Muscle layer of colon (tissue), 2 donors: ENCODE data around the gene SORL1.
"Not testable (repeated sequence)": the region's sequence is repeated elsewhere in the genome, so short reads cannot be mapped to it uniquely, and the experiment has no call there.

ENCODE experiments used
- H3K27ac ChIP-seq: one replicate; pipeline ENCODE4 v1.7.0; 2013; ENCODE audit warnings: low read depth, mild to moderate bottlenecking, low read length, moderate library complexity
- H3K27me3 ChIP-seq, 2 donors: one replicate each; pipeline ENCODE4 v1.7.0; 2013; ENCODE audit warnings: low read length in 2 of 2, mild to moderate bottlenecking in 2 of 2; ENCODE audit not compliant: insufficient read depth in 2 of 2, control insufficient read depth in 1 of 2
- H3K36me3 ChIP-seq: one replicate; pipeline ENCODE4 v1.7.0; 2013; ENCODE audit warnings: mild to moderate bottlenecking, low read length; ENCODE audit not compliant: insufficient read depth
- H3K4me1 ChIP-seq: one replicate; pipeline ENCODE4 v1.7.0; 2013; ENCODE audit warnings: mild to moderate bottlenecking, low read length; ENCODE audit not compliant: insufficient read depth
- H3K4me3 ChIP-seq, 2 donors: one replicate each; pipeline ENCODE4 v1.7.0; 2013; ENCODE audit warnings: low read length in 2 of 2, low read depth in 1 of 2, mild to moderate bottlenecking in 1 of 2, moderate library complexity in 1 of 2
- H3K9ac ChIP-seq: one replicate; pipeline ENCODE4 v1.7.0; 2013; ENCODE audit warnings: low read length
- H3K9me3 ChIP-seq: one replicate; pipeline ENCODE4 v1.7.0; 2013; ENCODE audit warnings: mild to moderate bottlenecking, low read length
- donor health status: abdominal sarcoma.
- donor health status: Adenocarcinoma of cecum.

The SORL1 gene

DNA sequence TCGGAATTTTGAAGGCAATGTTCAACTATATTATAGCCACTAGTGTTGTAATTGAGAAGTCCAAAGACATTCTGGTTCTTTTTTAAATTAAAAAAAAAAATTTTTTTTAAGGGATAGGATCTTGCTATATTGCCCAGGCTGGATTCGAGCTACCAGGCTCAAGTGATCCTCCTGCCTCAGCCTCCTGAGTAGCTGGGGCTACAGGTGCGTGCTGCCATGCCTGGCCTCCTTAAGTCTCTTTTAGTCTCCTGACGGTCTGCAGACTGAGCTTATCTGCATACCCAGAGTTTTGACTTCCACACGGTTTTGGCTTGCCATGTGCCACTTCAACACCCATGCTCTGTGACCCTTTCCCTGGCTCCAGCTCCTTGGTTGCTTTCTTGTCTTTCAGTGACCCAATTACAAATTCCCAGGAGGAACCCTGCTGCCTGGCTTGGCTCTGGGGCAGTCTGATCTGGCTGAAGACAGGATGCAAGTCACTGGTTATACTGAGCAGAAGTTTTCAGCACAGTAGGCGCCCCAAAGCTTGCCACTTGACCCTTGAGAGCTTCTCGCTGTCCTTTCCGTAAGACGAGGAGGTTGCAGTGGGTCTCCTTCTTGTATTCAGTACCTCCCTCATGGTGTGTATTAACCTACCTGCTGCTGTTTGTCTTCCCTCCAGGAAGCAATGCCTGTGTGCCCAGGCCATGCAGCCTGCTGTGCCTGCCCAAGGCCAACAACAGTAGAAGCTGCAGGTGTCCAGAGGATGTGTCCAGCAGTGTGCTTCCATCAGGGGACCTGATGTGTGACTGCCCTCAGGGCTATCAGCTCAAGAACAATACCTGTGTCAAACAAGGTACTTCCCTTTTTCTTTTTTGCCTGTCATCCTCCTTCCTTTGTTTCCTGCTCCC, 114.4 kb downstream of the SORL1 start:
- Histone ChIP-seq H3K36me3 (peaks cover 11% of the 10 kb centered on the region), H3K4me3 (no peak overlapping the region), H3K9ac (no peak overlapping the region), H3K4me1 (no peaks in the 10 kb centered on the region), H3K27me3 (no peaks in the 10 kb centered on the region), H3K27ac (no peak overlapping the region), H3K9me3 (no peaks in the 10 kb centered on the region)

DNA sequence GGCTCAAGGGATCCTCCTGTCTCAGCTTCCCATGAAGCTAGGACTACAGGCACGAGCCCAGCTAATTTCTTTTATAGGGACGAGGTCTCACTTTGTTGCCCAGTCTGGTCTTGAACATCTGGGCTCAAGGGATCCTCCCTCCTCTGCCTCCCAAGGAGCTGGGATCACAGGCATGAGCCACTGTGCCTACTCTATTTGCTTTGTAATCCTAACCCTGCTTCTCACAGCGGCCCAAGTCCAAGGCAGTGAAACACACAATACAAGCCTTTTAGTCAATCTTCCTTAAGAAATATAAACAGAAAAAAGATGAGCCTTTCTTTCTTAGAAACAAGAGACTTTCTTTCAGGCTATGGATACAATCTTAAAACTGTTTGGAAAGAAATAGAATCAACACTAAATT, 115.9 kb downstream of the SORL1 start:
- no peaks in the 10 kb centered on the region for H3K4me1 ChIP-seq
- no peaks in the 10 kb centered on the region for H3K9me3 ChIP-seq
- no peaks in the 10 kb centered on the region for H3K27me3 ChIP-seq
- no peak overlapping the region for H3K9ac ChIP-seq
- no peak overlapping the region for H3K27ac ChIP-seq
- no peak overlapping the region for H3K4me3 ChIP-seq
- peaks cover 11% of the 10 kb centered on the region for H3K36me3 ChIP-seq

DNA sequence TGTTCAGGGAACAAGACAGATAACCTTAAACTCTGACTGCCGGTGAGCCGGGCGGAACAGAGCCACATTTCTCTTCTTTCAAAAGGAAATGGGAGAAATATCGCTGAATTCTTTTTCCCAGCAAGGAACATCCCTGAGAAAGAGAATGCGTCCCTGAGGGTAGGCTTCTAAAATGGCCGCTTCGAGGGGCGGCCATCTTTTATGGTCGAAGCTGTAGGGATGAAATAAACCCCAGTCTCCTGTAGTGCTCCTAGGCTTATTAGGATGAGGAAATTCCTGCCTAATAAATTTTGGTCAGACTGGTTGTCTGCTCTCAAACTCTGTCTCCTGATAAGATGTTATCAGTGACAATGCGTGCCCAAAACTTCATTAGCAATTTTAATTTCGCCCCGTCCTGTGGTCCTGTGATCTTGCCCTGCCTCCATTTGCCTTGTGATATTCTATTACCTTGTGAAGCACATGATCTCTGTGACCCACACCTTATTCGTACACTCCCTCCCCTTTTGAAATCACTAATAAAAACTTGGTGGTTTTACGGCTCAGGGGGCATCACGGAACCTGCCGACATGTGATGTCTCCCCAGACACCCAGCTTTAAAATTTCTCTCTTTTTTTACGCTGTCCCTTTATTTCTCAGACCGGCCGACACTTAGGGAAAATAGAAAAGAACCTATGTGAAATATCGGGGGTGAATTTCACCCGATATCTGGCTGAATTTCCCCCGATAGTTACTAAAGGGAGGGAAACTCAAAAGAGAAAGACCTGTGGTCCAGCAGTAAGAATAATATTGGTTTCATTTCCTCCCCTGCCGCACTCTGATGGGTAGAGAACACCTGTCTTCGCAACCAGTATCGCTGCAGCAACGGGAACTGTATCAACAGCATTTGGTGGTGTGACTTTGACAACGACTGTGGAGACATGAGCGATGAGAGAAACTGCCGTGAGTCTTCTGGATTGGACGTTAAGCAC, 117.5 kb downstream of the SORL1 start:
- peaks cover 16% of the 10 kb centered on the region for H3K36me3 ChIP-seq

DNA sequence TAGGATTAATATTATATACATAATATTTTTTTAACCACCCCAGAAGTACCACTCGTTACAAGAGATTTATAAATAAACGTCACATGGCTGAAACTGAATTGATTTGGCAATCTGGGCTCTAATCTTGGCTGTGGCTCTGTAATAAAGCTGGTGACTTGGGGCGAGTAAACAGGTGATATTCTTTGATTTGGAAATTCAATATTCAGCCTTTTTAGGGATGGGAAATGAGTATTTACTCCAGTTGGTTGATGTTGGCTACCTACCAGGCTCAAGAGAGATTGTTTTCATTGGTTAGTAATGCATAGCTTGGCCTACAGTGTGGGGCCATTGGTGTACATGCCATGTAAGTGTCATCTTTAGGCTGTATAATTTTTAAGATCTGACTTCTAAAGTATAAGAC, 118.3 kb downstream of the SORL1 start:
- peaks cover 16% of the 10 kb centered on the region for H3K36me3 ChIP-seq
- H3K4me1 ChIP-seq = peaks cover 3% of the 10 kb centered on the region
- no peak overlapping the region for H3K27ac ChIP-seq
- no peaks in the 10 kb centered on the region for H3K9me3 ChIP-seq
- H3K27me3 ChIP-seq = no peaks in the 10 kb centered on the region
- H3K4me3 ChIP-seq = no peak overlapping the region
- H3K9ac ChIP-seq = no peak overlapping the region

More for the DNA sequence above, 117.5 kb downstream of the SORL1 start:
- H3K27me3 ChIP-seq, H3K9ac ChIP-seq, H3K4me3 ChIP-seq, H3K9me3 ChIP-seq, H3K27ac ChIP-seq, H3K4me1 ChIP-seq: not testable (repeated sequence)

DNA sequence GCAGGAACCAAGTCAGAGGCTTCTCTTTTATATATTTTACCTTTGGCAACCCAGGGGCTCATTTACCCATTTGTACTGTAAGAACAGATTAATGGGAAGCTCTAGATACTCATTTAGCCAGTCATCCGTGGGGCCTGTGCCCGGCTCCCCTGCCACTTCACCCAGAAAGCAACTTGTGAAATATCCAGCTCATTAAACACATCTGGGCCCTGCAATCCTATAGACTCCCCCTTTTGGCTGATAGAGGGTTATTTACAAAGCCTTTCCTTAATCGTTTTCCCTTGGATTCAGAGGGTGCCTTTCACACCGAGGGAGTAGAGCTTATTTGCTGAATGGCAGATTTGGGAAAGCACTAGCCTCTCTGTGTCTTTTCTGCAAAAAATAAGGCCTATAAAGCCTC, 119.4 kb downstream of the SORL1 start:
- Histone ChIP-seq H3K9me3 (no peaks in the 10 kb centered on the region), H3K4me1 (peaks cover 7% of the 10 kb centered on the region), H3K9ac (no peak overlapping the region), H3K27me3 (no peaks in the 10 kb centered on the region), H3K36me3 (peaks cover 15% of the 10 kb centered on the region), H3K27ac (no peak overlapping the region), H3K4me3 (no peak overlapping the region)

DNA sequence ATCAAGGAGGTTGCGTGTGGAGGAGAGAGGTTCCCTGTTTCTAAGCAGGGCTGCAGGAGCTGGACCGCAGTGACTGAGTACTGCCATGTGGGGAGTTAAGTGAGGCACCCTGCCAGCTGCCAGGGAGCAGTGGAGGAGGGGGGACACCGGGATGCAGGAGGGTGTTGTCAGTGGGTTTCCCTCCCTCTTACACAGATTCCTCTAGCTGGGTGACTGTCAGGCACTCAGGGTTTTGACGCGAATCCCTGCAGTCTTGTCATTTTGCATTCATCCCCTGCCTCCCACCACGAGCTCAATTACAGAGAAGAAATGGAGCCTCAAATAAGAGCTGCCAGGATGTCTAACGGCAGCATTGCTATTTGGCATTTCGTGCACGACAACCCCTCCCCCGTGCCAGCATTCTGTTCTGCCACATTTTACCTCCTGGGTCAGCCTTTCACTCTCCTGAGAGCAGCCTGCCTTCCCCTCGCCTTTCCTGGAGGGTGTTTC, 120.5 kb downstream of the SORL1 start:
- H3K27me3 ChIP-seq = no peaks in the 10 kb centered on the region
- H3K4me3 ChIP-seq = no peak overlapping the region
- peaks cover 5% of the 10 kb centered on the region for H3K36me3 ChIP-seq
- no peak overlapping the region for H3K27ac ChIP-seq
- peaks cover 7% of the 10 kb centered on the region for H3K4me1 ChIP-seq
- H3K9ac ChIP-seq = no peak overlapping the region
- no peaks in the 10 kb centered on the region for H3K9me3 ChIP-seq

DNA sequence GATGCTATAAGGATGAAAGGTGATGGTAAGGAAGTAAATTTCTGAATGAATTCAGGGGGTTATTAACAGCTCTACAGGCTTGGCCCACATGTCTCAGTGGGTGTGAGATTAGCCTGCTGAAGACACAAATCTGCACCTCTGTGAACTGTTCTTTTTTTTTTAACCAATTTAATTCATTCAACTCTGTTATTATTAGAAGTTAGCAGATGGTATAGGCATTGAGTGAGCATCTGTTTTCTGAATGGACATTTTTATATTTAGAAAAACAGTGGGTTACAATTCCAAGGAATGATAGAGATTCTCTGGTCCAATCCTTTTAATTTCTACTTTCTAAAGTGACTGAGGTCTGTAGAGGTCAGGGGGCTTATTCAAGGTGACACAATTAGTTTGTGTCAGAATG, 122.7 kb downstream of the SORL1 start:
- Histone ChIP-seq H3K4me3 (no peak overlapping the region), H3K9me3 (no peaks in the 10 kb centered on the region), H3K27me3 (no peaks in the 10 kb centered on the region), H3K9ac (no peak overlapping the region), H3K36me3 (peaks cover 8% of the 10 kb centered on the region), H3K27ac (no peak overlapping the region), H3K4me1 (peaks cover 13% of the 10 kb centered on the region)

DNA sequence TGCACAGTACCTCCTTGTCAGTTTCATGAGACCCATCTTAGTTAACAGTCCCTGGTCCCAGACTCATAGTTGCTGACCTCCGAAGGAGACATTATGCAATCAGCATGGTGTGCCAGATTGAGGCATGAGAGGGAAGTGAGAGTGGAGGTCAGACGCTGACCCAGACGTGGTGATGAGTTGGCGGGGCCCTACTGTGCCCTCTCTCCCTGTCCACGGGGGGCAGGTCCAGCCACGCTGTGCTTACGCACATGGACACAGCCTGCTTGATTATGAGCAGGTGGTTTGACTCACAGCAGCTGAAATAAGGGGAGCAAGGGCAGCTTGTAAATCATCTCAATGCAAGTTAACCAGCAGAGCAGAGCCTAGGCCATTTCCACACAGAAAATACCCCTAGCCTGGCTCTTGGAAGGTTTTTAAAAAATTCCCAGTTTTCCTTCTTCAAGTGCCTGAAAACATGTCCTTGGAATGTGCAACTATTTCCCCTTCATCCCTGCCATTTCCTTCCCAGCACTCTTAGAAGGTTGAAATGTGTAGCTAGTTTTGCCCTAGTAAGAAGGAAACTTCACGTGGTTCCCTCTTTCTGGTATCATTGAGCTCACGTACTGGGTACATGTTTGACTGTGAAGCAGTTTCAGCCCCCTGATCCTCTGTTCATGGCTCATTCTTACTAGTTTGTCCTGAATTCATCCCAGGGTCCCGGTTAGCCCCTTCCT, 123.3 kb downstream of the SORL1 start:
- no peaks in the 10 kb centered on the region for H3K9me3 ChIP-seq
- no peak overlapping the region for H3K4me3 ChIP-seq
- peaks cover 13% of the 10 kb centered on the region for H3K4me1 ChIP-seq
- no peak overlapping the region for H3K9ac ChIP-seq
- no peaks in the 10 kb centered on the region for H3K27me3 ChIP-seq
- no peak overlapping the region for H3K27ac ChIP-seq
- peaks cover 8% of the 10 kb centered on the region for H3K36me3 ChIP-seq

DNA sequence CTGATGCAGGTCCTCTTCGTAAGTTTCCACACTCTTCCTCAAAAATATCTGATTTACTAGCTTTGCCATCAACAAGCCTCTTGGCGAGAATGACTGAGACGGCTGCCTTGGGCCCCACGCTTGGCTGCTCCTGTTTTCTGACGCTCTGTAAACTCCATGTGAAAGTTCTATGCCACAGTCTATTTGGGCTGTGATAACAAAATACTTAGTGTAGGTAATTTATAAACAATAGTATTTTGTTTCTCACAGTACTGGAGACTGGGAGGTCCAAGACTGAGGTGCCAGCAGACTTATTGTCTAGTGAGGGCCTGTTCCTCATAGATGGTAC, 123.8 kb downstream of the SORL1 start:
- Histone ChIP-seq H3K27ac (no peak overlapping the region), H3K27me3 (no peaks in the 10 kb centered on the region), H3K36me3 (peaks cover 8% of the 10 kb centered on the region)

DNA sequence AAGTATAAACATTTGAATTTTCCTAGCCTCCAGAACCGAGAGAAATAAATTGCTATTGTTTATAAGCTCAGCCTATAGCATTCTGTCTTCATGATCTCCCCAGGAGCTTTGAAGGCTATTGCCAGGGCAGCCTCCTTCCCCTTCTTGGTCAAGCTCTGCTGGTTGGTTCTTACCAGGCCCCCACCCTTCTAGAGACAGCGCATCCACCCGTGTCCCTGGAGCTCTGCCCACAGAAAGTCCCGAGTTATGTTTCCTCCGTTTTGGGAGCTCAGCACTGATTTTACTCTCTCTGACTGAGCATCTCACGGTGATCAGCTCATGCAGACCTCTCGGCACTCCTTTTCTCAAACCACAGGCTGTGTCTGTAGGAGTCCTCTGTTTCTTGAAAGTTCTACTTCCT, 124.4 kb downstream of the SORL1 start:
- H3K27me3 ChIP-seq = no peaks in the 10 kb centered on the region
- H3K4me1 ChIP-seq = peaks cover 13% of the 10 kb centered on the region
- peaks cover 8% of the 10 kb centered on the region for H3K36me3 ChIP-seq
- H3K27ac ChIP-seq = no peak overlapping the region
- H3K4me3 ChIP-seq = no peak overlapping the region
- H3K9ac ChIP-seq = no peak overlapping the region
- no peaks in the 10 kb centered on the region for H3K9me3 ChIP-seq

More for the DNA sequence above, 123.8 kb downstream of the SORL1 start:
- peaks cover 13% of the 10 kb centered on the region for H3K4me1 ChIP-seq
- H3K9me3 ChIP-seq = no peaks in the 10 kb centered on the region
- H3K9ac ChIP-seq = no peak overlapping the region
- H3K4me3 ChIP-seq = no peak overlapping the region
